Camera-type eye (tissue), 1 donor: ENCODE results near the gene RFXANK. TPM values are rescaled to one million over a fixed set of nuclear protein-coding genes. Genes with fewer than 3 reads are reported as not detected.

Source experiments
- total RNA-seq: library from RNA; depleted of rRNA; stranded (reverse); fragments of >200 nt; gene quantifications from one replicate; pipeline ENCODE4 v1.2.3, GENCODE V29; 2014

The RFXANK gene, protein sequence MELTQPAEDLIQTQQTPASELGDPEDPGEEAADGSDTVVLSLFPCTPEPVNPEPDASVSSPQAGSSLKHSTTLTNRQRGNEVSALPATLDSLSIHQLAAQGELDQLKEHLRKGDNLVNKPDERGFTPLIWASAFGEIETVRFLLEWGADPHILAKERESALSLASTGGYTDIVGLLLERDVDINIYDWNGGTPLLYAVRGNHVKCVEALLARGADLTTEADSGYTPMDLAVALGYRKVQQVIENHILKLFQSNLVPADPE
- 31.6 TPM for total RNA-seq

DNA sequence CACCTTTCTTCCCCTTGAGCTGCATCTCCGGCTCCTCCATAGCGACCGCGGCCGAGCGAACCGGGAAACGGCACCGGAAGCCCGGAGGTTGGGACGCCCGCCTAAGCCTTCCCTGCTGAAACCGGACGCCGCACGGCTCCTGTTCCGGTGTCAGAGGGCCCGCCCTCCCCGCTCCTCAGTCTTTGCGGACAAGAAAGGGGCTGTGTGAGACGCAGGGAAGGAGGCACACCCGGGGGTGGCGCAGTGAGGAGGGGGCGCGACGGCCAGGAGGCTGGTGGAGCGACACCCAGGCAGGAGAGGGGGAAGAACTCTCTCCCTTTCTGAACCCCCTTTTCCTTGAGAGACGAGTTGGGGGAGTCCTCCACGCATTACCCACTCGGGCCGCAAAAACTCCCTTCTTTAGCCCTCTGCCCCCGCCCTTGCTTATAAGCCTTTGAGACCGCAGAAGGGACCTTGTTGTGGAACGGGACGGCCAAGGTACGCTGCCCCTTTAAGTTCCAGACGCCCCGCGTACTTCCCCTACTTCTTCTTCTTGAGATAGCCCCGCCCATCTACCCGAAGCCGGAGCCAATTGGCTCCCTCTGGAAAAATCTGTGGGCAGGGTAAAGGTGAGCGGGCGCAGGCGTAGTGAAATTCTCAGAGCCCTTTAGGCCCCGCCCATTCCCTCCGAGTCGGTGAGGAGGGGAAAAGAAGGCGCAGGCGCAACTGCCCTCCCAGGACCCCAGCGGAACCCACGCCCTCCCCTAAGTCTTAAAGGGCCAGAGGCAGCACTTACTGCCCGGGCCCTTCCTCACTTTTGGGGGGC is at the start of gene RFXANK, which contains the start of gene BORCS8:
Gene RFXANK (plus strand): TSS at position 181 of the 805 bp plus-strand sequence. CDS start 1,689 bp downstream, outside the sequence.
Gene BORCS8 (minus strand): TSS at position 75 of the 805 bp plus-strand sequence. CDS start 35 bp downstream, at position 40.

DNA sequence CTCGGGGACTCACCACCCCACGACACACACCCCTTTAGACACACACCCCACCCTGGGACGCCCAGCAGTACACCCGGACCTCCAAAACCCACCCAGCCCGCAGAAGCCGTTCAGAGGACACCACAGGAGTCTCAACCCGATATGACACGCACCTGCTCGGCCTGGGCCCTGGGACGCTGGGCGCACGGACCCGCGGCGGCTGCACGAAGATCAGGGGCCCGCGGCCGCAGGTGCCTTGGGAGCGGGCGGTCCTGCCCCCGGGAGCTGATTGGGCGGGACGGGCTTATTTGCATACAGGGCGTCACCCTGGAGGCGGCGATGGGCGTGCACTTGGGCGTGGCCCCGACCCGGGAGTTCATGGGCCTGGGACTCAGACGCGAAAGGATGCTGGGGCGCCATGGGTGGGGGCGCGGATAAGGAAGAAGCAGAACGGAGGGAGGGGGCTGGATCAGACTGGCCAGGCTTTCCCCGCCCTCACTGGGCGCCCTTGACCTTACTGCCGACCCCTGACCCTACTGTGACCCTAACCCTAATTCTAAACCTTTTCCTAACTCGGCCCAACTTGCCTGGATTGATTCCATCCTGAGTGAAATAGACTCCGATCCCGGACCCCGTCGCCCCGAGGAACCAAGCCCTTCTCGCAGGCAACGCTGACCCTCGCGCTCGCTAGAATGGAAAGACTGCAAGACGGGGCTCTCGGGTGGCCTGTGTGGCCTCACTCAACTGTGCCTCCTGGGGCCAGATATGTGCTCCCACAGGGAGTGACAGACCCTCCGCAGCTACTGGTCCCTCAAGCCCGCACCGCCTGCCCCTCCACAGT is 21.8 kb upstream of the RFXANK start, which contains the start of gene MEF2B:
Gene MEF2B (minus strand): TSS at position 211 of the 820 bp plus-strand sequence. CDS start 19,528 bp downstream, outside the sequence.

DNA sequence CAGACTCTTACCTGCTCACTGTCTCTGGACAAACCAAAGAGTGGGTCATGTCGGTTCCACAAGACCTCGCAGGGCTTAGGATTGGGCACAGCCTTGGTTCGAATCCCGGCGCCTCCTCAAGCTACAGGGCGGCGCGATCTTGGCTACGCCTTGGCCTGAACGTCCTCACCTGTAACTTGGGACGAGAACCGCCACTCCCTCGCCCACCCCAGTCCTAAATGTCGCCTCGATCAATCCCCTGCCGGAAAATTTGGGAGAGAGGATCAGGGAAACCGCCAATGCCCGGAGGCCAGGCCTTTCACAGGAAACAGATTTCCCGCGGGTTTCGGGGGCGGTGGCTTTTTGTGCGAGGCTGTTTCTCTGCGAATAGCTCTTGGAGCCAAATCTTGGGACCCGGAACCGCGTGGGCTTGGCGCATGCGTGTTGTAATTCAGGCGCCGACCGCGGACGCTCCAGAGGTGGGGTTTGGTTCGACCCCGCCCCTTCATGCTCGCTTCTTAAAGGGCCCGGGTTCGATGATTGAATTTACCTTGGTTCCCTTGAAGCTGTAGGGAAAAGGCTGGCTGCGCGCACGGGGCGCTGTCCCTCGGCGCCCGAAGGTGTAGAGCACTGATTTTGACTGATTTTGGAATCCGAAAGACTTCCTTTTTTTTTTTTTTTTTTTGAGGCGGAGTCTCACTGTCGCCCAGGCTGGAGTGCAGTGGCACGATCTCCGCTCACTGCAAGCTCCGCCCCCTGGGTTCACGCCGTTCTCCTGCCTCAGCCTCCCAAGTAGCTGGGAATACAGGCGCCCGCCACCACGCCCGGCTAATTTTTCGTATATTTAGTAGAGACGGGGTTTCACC is 11.2 kb downstream of the RFXANK start, which contains the start of gene NR2C2AP:
Gene NR2C2AP (minus strand): TSS at position 403 of the 845 bp plus-strand sequence. CDS start 354 bp downstream, at position 49.

DNA sequence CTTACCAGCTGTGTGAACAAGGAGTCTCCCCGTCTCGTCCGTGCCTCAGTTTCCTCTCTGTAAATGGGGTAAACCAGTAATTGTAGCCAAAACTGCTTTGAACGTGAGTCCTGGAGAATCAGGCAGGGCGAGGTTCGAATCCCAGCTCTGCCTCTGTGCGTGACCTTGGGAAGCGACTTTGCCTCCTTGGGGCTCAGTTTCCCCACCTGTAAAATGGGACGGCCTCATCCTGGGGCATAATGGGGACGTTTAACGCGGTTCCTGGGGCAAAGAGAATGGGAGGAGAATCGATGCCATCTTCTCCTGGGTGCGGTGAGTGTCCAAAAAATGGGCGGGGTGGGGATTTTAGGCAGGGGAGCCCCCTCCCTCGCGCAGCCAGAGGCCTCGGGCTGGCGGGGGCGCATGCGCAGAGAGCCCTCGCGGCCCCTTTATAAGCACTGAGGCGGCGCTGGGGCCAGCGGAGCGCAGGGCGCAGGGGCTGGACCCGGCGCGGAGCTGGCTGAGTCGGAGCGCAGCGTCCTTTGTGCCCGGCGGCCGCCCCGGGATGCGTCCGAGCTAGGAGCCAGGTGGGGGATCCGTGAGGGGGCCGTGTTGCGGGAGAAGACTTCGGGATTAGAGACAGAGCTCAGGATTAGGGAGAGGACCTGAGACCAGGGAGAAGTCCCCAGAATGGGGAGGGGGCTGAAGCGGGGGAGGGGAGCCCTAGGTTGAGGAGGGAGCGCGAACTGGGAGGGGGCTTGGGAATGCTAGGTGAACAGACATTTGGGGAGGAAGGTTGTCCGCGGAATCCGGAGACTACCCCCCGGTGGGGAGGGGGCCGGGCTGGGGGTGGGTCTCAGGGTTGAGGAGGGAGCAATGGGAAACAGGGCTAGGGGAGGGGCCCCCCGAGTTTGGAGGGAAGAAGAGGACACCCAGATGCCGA is 19.7 kb downstream of the RFXANK start, which contains the start of gene NCAN:
Gene NCAN (plus strand): TSS at position 460 of the 922 bp plus-strand sequence. CDS start 4,996 bp downstream, outside the sequence.

Other genes starting within 250 kb of the RFXANK start
- gene SUGP2, start 158.7 kb upstream of the RFXANK start, total RNA-seq = 106 TPM
- 30.1 TPM for gene ARMC6, start 158.7 kb upstream of the RFXANK start, total RNA-seq
- gene SLC25A42, start 128.3 kb upstream of the RFXANK start, total RNA-seq = 15.8 TPM
- 13.0 TPM for gene TMEM161A, start 53.8 kb upstream of the RFXANK start, total RNA-seq
- gene MEF2B, start 22.0 kb upstream of the RFXANK start, total RNA-seq = 0.33 TPM
- gene BORCS8, start 106 bp upstream of the RFXANK start, total RNA-seq = 11.3 TPM
- 7.6 TPM for gene NR2C2AP, start 11.2 kb downstream of the RFXANK start, total RNA-seq
- 18.9 TPM for gene NCAN, start 19.7 kb downstream of the RFXANK start, total RNA-seq
- gene TM6SF2, start 81.0 kb downstream of the RFXANK start, total RNA-seq = 0.99 TPM
- gene SUGP1, start 128.3 kb downstream of the RFXANK start, total RNA-seq = 36.1 TPM
- 88.7 TPM for gene MAU2, start 128.6 kb downstream of the RFXANK start, total RNA-seq
- 43.4 TPM for gene GATAD2A, start 213.4 kb downstream of the RFXANK start, total RNA-seq